ENCODE results near the gene GOLGA1.
A peak's percentile ranks its signal among the peaks of the same experiment; 100 is the strongest.
"Not testable (repeated sequence)": the region's sequence is repeated elsewhere in the genome, so short reads cannot be mapped to it uniquely, and the experiment has no call there.

The GOLGA1 gene

GRCh38 chr9:124939944-124940343 lies 939 bp downstream of the GOLGA1 start:
- no peak for DNase-seq

GRCh38 chr9:124934290-124934689 lies 6.6 kb downstream of the GOLGA1 start:
- no peak for DNase-seq

GRCh38 chr9:124932333-124932732 lies 8.6 kb downstream of the GOLGA1 start:
- DNase-seq: no peak

GRCh38 chr9:124929464-124929863 lies 11.4 kb downstream of the GOLGA1 start:
- no peak for DNase-seq

GRCh38 chr9:124928116-124928515 lies 12.8 kb downstream of the GOLGA1 start:
- DNase-seq: no peak

- not testable (repeated sequence) for DNase-seq
Observed at GRCh38 chr9:124920394-124920793, 20.5 kb downstream of the GOLGA1 start.

GRCh38 chr9:124914753-124915405 lies 26.0 kb downstream of the GOLGA1 start:
- DNase-seq: no peak

- DNase-seq: no peak
Observed at GRCh38 chr9:124913378-124913777, 27.5 kb downstream of the GOLGA1 start.

- no peak for DNase-seq
Observed at GRCh38 chr9:124911766-124912165, 29.1 kb downstream of the GOLGA1 start.

- no peak for DNase-seq
Observed at GRCh38 chr9:124908098-124908497, 32.8 kb downstream of the GOLGA1 start.

GRCh38 chr9:124906966-124907365 lies 33.9 kb downstream of the GOLGA1 start:
- DNase-seq: no peak

GRCh38 chr9:124899845-124900244 lies 41.0 kb downstream of the GOLGA1 start:
- DNase-seq: no peak

GRCh38 chr9:124897570-124898460 lies 43.1 kb downstream of the GOLGA1 start:
- DNase-seq: no peak

- peak; percentile 60 for DNase-seq
Observed at GRCh38 chr9:124894741-124895170, 46.1 kb downstream of the GOLGA1 start.

- DNase-seq: no peak
Observed at GRCh38 chr9:124894035-124894740, 46.7 kb downstream of the GOLGA1 start.

- no peak for DNase-seq
Observed at GRCh38 chr9:124890179-124890578, 50.7 kb downstream of the GOLGA1 start.

GRCh38 chr9:124889006-124889405 lies 51.9 kb downstream of the GOLGA1 start:
- DNase-seq: no peak

- no peak for DNase-seq
Observed at GRCh38 chr9:124887832-124888231, 53.1 kb downstream of the GOLGA1 start.

GRCh38 chr9:124886866-124887492 lies 53.9 kb downstream of the GOLGA1 start:
- no peak for DNase-seq

GRCh38 chr9:124886461-124886860 lies 54.4 kb downstream of the GOLGA1 start:
- DNase-seq: no peak

GRCh38 chr9:124885551-124885950 lies 55.3 kb downstream of the GOLGA1 start:
- DNase-seq: no peak

GRCh38 chr9:124884376-124884775 lies 56.5 kb downstream of the GOLGA1 start:
- no peak for DNase-seq

GRCh38 chr9:124882231-124882630 lies 58.7 kb downstream of the GOLGA1 start:
- no peak for DNase-seq

All from islet precursor cell (in vitro differentiated cells).